GM21390 (cell line): Measurements from ENCODE around the gene RIMBP3C.
"Not testable (repeated sequence)": the region's sequence is repeated elsewhere in the genome, so short reads cannot be mapped to it uniquely, and the experiment has no call there.

Experiments
- ATAC-seq: cut with Tn5 transposase; IDR thresholded peaks from one replicate; pipeline ENCODE4 v1.9.1; 2021; ENCODE audit not compliant: unreplicated experiment

Gene RIMBP3C

DNA sequence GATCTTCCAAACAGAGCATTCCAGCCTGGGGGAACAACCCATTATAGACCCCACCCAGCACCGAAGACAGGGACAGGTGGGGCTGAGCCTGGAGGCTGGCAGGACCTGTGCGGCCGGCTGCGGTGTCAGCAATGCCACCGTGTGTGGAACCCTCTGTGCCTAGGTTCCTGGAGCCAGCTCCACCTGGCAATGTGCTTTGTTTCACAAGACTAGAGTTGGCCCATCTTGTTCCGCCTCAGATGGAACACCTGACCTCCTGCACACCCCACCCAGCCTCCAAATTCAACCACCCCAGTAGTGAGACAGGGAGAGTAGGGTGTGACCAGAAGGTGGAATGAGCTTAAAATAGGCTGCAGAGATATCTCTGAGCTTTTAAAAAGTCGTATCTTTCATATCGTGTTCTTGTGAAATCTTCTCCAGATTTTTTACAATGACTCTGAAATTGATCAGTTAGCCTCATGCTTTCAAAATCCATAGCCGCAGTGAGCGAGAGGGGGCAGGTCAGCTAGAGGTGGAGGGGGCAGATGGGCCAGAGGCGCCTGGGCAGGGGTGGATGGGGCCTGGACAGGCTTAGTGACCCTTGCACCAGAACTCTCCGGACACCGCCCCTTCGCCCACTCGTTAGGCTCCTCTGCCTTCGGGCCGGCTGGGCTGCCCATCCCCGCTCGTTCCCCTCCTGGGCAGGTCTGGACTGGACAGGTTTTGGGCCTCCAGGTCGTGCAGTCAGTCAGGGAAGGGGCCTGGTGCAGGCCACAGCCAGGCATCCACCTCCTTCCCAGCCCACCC lies 18.2 kb downstream of the RIMBP3C start:
- not testable (repeated sequence) for ATAC-seq

DNA sequence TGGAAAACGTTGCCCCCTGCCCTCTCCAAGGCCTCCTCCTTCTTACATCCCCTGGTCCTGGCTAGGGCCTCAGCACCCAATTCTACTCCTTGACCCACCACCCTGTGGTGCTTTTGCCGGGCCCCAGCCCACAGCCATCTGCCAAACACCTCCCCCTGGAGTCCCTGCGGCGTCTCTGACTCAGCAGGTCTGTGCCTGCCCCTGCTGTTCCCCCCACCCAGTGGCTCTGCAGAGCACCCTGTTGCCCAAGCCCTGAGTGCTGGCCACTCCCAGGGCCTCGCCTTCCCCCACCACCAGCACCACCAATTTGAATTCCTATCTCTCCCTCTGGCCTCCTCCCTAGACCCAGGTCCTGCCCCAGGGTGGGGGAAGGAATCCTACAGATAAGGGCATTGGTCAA lies 19.7 kb downstream of the RIMBP3C start:
- ATAC-seq: not testable (repeated sequence)

DNA sequence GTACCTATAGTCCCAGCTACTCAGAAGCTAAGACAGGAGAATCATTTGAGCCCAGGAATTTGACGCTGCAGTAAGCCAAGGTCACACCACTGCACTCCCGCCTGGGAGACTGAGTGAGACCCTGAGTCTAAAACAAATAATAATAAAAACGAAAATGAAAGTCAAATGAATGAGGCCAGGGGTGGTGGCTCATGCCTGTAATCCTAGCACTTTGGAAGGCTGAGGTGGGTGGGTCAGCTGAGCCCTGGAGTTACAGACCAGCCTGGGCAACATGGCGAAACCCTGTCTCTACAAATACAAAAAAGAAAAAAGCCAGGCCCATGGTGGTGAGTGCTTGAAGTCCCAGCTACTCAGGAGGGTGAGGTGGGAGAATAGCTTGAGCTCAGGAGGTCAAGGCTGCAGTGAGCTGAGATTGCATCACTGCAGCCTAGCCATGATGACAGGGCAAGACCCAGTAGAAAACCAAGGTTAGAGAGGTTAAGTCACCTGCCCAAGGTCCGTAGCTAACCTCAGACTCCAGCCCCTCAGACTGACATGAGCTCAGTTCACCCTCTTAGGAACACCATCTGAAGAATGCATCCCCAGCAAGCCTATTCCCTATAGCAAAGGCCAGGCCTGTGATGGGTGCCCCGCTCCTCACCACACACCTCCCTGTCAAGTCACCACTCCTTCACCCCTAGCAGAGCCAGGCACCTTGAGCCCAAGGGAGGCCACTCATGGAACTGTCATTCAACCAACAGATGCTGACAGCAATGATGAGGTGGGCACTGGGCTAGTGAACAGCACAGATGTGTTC lies 24.4 kb downstream of the RIMBP3C start:
- ATAC-seq: not testable (repeated sequence)

- ATAC-seq: peak; percentile 64
Measured at GRCh38 chr22:21516970-21517764, 34.1 kb downstream of the RIMBP3C start.

- ATAC-seq: not testable (repeated sequence)
Measured at GRCh38 chr22:21516522-21516921, 34.7 kb downstream of the RIMBP3C start.

- ATAC-seq: not testable (repeated sequence)
Measured at GRCh38 chr22:21515234-21515633, 36.0 kb downstream of the RIMBP3C start.

DNA sequence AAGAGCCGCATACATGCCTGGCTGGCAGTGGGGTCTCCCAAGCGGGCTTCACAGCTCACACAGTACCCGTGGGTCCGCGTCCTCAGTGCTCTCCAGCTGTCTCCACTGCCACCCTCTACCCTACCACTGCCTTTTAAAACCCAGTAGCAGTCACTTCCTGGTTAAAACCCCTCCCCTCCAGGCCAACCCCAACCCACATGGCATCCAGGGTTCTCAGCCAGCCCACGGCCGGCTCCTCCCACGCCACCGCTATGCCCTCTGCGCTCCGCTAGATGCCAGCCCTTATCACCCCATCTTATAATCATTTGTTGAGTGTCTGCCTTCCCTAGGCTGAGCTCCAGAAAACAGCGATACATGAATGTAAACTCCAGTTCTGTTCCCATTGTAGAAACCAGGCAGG lies 37.1 kb downstream of the RIMBP3C start:
- not testable (repeated sequence) for ATAC-seq

DNA sequence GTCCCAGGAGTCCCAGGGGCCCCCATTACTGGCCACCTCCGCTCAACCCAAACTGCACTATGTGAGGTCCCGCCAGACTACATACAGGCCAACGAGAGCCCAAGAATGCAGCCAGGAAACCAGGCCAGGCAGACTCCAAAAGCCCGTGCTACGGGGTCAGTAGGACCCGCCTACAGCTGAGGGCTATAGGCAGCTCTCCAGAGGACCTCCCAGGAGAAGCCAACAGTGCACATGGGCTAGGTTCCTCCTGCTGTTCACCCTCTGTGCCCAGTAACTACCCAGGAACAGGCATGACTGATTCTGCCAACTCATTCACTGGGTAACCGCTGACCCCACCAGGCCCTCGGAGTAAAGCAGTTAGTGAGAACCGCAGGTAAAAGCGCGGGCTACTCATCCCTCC lies 39.2 kb downstream of the RIMBP3C start:
- not testable (repeated sequence) for ATAC-seq

GRCh38 chr22:21510397-21510796 lies 40.9 kb downstream of the RIMBP3C start:
- ATAC-seq: not testable (repeated sequence)

DNA sequence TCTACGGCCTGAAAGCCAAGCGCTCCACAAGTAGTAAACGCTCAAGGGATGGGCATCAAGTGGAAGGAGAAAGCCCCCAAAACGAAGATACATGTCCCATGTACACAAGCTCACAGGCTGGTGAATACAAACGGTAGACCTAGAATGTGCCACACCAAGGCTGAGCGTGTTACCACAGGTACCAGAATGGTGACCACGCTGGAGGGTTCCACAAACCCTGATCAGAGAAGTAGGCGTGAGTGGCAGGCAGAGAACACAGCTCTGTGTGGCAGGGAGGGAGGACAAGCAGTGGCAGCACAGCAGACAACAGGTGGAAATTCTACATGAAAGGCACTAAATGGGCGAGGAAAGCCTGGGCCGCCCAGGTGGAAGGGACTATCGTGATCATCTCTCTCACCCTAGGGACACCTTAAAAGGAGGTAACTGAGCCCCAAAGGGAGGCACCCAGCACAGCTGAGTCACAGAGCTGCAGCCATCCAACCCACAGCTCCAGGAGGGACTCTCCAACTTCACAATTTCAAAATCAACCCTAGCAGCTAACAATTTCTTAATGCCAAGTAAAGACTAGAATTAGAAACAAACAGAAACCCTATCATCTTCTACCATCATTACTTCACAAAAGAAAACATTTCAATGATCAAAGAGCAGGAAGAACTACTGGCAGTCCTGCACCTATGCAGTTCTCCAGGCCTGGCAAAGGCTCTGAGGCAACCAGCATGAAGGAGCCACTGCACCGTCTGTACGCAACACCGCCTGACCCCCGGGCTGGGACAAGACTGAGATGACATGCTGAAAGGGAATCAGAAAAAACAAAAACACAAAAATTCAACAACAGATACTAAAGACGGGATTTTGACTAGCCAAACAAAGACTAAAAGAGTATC lies 51.4 kb downstream of the RIMBP3C start:
- not testable (repeated sequence) for ATAC-seq

- not testable (repeated sequence) for ATAC-seq
Measured at GRCh38 chr22:21498489-21498888, 52.8 kb downstream of the RIMBP3C start.

DNA sequence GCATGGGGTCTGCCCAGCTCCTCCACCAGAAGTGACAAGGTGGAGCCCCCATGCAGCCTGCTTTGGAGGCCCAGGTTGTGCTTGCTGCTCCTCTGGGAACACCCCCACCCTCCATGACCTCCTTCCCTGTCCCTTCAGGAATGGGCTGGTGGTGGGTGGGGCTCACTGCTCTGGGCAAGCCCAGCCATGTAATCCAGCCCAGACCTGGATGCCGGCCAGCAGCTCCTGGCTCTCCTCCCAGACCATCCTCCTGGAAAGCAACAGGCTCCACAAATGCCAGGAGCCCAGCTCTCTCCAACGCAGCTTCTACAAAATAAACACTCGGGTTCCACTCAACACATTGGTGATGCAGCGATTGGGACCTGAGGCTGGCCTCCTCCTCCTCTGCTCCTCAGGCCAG lies 53.3 kb downstream of the RIMBP3C start:
- not testable (repeated sequence) for ATAC-seq
